Transverse colon (tissue), 4 donors: ENCODE data around the gene ANKS1B. TPM values are rescaled to one million over a fixed set of nuclear protein-coding genes. Genes with fewer than 3 reads are reported as not detected.

ENCODE experiments used
- DNase-seq: peaks from one replicate; pipeline ENCODE4 v3.0.0-alpha.2; 2019
- H3K27ac ChIP-seq, 4 donors: fragments of 200-600 bp; sonication (generic); 2 replicates each; pipeline ENCODE4 v1.5.1; 2016 to 2018; ENCODE audit warnings: inconsistent platforms in 4 of 4
- H3K27me3 ChIP-seq: fragments of 200-600 bp; sonication (generic); 2 replicates; pipeline ENCODE4 v1.5.1; 2017; ENCODE audit warnings: inconsistent platforms
- H3K36me3 ChIP-seq, 4 donors: fragments of 200-600 bp; sonication (generic); 2 replicates each; pipeline ENCODE4 v1.5.1; 2017 to 2019; ENCODE audit warnings: inconsistent platforms in 4 of 4
- H3K4me1 ChIP-seq, 4 donors: fragments of 200-600 bp; sonication (generic); 2 replicates each; pipeline ENCODE4 v1.5.1; 2017 to 2020; ENCODE audit warnings: inconsistent platforms in 4 of 4
- H3K4me3 ChIP-seq, 4 donors: fragments of 200-600 bp; sonication (generic); 1 replicate in 1 of 4; 2 replicates in 3 of 4; pipeline versions ENCODE4 v1.5.1 to v1.6.1; 2017 to 2019; ENCODE audit warnings: inconsistent platforms in 4 of 4
- H3K9me3 ChIP-seq, 2 donors: fragments of 200-600 bp; sonication (generic); 2 replicates each; pipeline ENCODE4 v1.5.1; 2017 to 2019; ENCODE audit warnings: inconsistent platforms in 2 of 2
- EP300 ChIP-seq: sonication (generic); formaldehyde crosslinking; IDR thresholded peaks from one replicate; pipeline ENCODE4 v1.6.1; 2017; ENCODE audit warnings: antibody characterized with exemption, low read depth
- POLR2A ChIP-seq: fragments of 450-650 bp; IDR thresholded peaks from one replicate; pipeline ENCODE4 v1.6.1; 2016; ENCODE audit warnings: antibody characterized with exemption, mild to moderate bottlenecking, moderate library complexity
- POLR2AphosphoS5 ChIP-seq, 3 donors: sonication (generic); formaldehyde crosslinking; IDR thresholded peaks; one replicate each; pipeline ENCODE4 v1.6.1; 2016; ENCODE audit warnings: antibody characterized with exemption in 3 of 3
- WGBS, 2 donors: methylation state at CpG; one replicate each; pipeline ENCODE4 v1.1.5; 2018; ENCODE audit warnings: low coverage in 1 of 2; 5-methylcytosine and 5-hydroxymethylcytosine counted together
- in situ Hi-C, 4 donors: fragments of 200-750 bp; cut with MboI; loops; one replicate each; pipeline versions ENCODE4 v1.15.0 to v1.15.1; 2017; ENCODE audit warnings: low sequenced_read_pairs in 3 of 4, low pct_ligation_motif_present in 1 of 4, low pct_unique_long_range_greater_than_20kb in 1 of 4
- intact Hi-C: fragments of 100-400 bp; cut with DNase I; formaldehyde crosslinking; loops from one replicate; pipeline ENCODE4 v1.15.1; 2023; ENCODE audit warnings: low total_unique reads
- total RNA-seq, 4 donors: library from RNA; depleted of rRNA; stranded (reverse); fragments of >200 nt; gene quantifications; one replicate each; pipeline ENCODE4 v1.1.0, GENCODE V29; 2016
- TF ChIP-seq, protein P1 (sequence below), 5 experiments: fragments of 200-600 bp in 3 of 5; fragments of 450-650 bp in 2 of 5; sonication (generic) in 3 of 5; IDR thresholded peaks; 1 replicate in 2 of 5; 2 replicates in 3 of 5; pipeline ENCODE4 v1.5.1; 2016 to 2017; ENCODE audit warnings: antibody characterized with exemption in 5 of 5, inconsistent platforms in 3 of 5, mild to moderate bottlenecking in 2 of 5, moderate library complexity in 1 of 5

Gene ANKS1B
- total RNA-seq, 4 donors from 2014 or later = 1.4 to 6.4 (median 3.5) TPM; not detected in 1

DNA sequence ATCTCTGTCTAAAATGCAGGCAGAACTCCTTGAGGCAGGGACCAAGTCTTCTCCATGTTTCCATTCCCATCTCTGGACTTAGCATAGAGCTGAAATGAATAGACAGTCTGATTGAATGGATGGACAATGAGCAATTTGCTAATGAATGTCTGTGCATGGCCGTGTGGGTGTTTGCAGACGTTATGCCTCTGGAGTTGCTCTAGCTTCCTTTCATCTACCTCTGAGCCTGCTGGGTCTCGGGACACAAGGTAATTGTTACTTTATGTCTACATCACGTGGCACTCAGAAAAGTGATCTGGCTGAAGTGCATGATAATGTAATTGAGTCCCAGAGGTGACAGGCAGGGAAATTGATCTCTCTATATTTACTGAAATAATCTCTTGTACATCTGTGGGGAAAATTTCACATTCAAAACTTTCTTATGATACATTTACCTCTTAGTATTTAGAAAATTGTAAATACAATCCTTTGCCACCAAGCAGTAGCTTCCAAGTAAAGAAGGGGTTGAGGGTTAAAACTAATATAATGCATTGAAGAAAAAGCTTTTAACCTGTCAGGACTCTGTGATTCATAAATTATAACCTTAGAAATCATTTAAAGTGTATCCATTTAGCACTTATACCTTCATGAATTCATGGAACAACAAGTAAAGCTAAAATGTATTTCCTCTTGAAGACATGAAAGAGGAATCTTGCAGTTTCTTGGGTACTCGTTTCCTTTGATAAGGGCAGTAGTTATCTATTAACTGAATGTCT, 915.6 kb downstream of the ANKS1B start:
- Histone ChIP-seq H3K27ac (no peak overlapping the region), H3K4me1 (no peaks in the 10 kb centered on the region), H3K36me3 (no peaks in the 10 kb centered on the region), H3K27me3 (no peaks in the 10 kb centered on the region), H3K4me3 (no peak overlapping the region), H3K9me3 (no peaks in the 10 kb centered on the region)
- TF ChIP-seq EP300 (no peak), POLR2AphosphoS5 (IDR thresholded peaks at IDR 0.05) (no peak), POLR2A (no peak)
- TF ChIP-seq, protein P1, sequence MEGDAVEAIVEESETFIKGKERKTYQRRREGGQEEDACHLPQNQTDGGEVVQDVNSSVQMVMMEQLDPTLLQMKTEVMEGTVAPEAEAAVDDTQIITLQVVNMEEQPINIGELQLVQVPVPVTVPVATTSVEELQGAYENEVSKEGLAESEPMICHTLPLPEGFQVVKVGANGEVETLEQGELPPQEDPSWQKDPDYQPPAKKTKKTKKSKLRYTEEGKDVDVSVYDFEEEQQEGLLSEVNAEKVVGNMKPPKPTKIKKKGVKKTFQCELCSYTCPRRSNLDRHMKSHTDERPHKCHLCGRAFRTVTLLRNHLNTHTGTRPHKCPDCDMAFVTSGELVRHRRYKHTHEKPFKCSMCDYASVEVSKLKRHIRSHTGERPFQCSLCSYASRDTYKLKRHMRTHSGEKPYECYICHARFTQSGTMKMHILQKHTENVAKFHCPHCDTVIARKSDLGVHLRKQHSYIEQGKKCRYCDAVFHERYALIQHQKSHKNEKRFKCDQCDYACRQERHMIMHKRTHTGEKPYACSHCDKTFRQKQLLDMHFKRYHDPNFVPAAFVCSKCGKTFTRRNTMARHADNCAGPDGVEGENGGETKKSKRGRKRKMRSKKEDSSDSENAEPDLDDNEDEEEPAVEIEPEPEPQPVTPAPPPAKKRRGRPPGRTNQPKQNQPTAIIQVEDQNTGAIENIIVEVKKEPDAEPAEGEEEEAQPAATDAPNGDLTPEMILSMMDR (IDR thresholded peaks at IDR 0.05) = no peak
- 29 to 41% methylated on average over 2 to 5 of the region's 5 CpGs for WGBS, 2 donors
- intact Hi-C loops = no loop called here
- in situ Hi-C loops = no loop called here
- DNase-seq = no peak

DNA sequence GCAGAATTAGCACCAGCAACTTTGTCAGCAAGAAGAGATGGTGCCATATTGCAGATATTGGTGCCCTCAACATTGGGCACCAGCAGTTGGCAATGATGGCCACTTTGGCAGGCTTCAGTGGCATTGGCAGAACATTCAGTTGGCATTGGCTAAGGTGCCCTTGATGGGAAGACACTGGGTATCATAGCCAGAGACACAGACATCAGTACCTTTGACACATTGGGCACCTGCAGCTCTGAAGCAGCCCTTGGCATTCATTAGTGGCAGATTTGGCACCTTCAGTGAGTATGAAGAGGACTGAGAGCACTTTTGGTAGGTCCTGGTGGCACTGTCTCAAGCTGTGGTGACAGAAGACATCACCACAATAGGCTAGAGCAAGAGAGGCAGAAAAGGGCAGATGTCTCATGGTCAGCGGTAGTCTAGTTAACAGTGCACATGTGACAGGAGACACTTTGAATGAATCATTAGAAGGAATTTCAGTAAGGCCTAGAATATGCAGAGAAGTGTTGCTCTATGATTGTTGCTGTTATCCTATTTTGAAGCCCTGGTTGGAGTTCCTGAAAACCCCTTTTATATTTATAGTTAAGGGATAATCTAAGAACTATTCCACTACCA, 917.5 kb downstream of the ANKS1B start:
- in situ Hi-C loops (no loop called here), intact Hi-C loops (no loop called here)
- TF ChIP-seq, protein P1 (IDR thresholded peaks at IDR 0.05) = no peak
- TF ChIP-seq EP300 (no peak), POLR2A (no peak), POLR2AphosphoS5 (IDR thresholded peaks at IDR 0.05) (no peak)
- no peaks in the 10 kb centered on the region for H3K36me3 ChIP-seq
- no peak overlapping the region for H3K4me3 ChIP-seq
- H3K4me1 ChIP-seq = no peaks in the 10 kb centered on the region
- no peaks in the 10 kb centered on the region for H3K9me3 ChIP-seq
- H3K27me3 ChIP-seq = no peaks in the 10 kb centered on the region
- H3K27ac ChIP-seq = no peak overlapping the region
- DNase-seq = no peak
- 92% methylated on average over 1 of the region's 1 CpG; no CpG with 5 or more reads in 1 of the 2 donors for WGBS, 2 donors

DNA sequence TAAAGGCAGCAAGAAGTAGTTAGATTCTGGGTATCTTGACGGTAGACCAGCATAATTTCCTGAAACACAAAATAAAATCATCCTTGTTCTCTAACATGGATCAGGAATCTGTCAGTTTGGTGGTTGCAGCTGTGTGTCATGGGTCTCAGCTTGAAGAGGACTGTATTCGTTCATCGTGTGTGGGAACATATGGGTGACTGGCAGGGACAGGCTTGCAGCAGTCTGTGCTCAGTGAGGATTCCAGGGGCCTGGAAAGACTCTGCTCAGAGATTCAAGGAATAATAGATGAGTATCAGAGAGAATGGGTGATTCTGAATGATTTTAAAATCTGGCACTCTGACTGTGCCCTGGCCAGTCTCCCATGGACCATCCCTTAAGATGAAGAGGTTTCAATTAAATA, 918.0 kb downstream of the ANKS1B start:
- H3K36me3 ChIP-seq = no peaks in the 10 kb centered on the region
- H3K27me3 ChIP-seq = no peaks in the 10 kb centered on the region
- no peak for DNase-seq
- no peak overlapping the region for H3K4me3 ChIP-seq
- in situ Hi-C loops (no loop called here), intact Hi-C loops (no loop called here)
- no peaks in the 10 kb centered on the region for H3K4me1 ChIP-seq
- TF ChIP-seq POLR2AphosphoS5 (IDR thresholded peaks at IDR 0.05) (no peak), EP300 (no peak), POLR2A (no peak)
- TF ChIP-seq, protein P1 (IDR thresholded peaks at IDR 0.05) = no peak
- WGBS, 2 donors = 80 to 89% methylated on average over 3 of the region's 3 CpGs
- H3K27ac ChIP-seq = no peak overlapping the region
- no peaks in the 10 kb centered on the region for H3K9me3 ChIP-seq

DNA sequence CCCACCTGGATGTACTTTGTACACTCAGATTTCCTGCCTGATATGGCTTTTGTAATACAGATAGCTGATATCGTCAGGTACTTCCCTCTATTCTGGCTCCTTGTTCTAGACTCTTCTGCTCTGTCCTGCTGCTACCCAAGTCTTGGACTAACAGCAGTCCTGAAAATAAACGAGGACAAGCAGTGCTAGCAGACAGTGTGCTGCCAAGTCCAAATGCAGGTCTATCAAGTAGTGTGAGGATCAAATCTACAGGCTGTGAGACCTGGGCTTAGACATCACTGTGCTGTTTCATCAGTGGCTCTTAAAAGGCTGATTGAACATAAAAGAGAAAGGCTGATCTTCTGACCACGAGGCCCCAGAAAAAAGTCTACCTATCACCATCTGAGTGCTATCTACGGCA, 921.6 kb downstream of the ANKS1B start:
- intact Hi-C loops = no loop called here
- WGBS, 2 donors = 24 to 54% methylated on average over 2 to 4 of the region's 4 CpGs
- Histone ChIP-seq H3K9me3 (no peaks in the 10 kb centered on the region), H3K4me1 (no peaks in the 10 kb centered on the region), H3K36me3 (no peaks in the 10 kb centered on the region), H3K27ac (no peak overlapping the region), H3K4me3 (no peak overlapping the region), H3K27me3 (no peaks in the 10 kb centered on the region)
- TF ChIP-seq, protein P1 (IDR thresholded peaks at IDR 0.05) = no peak
- no peak for TF ChIP-seq EP300
- no peak for TF ChIP-seq POLR2AphosphoS5 (IDR thresholded peaks at IDR 0.05)
- TF ChIP-seq POLR2A = no peak
- DNase-seq = no peak
- in situ Hi-C loops = no loop called here
